Stomach smooth muscle (tissue), 2 donors: ENCODE measurements around the gene TROAP.
"Not testable (repeated sequence)": the region's sequence is repeated elsewhere in the genome, so short reads cannot be mapped to it uniquely, and the experiment has no call there.

Experiments used
- H3K27ac ChIP-seq: one replicate; pipeline ENCODE4 v1.7.0; 2013; ENCODE audit warnings: mild to moderate bottlenecking, low read length, inconsistent platforms
- H3K27me3 ChIP-seq, 2 donors: one replicate each; pipeline ENCODE4 v1.7.0; 2013; ENCODE audit warnings: low read length in 2 of 2; ENCODE audit not compliant: insufficient read depth in 2 of 2, control insufficient read depth in 1 of 2
- H3K36me3 ChIP-seq, 2 donors: one replicate each; pipeline ENCODE4 v1.7.0; 2013; ENCODE audit warnings: low read length in 2 of 2; ENCODE audit not compliant: control insufficient read depth in 2 of 2, insufficient read depth in 2 of 2
- H3K4me1 ChIP-seq: one replicate; pipeline ENCODE4 v1.7.0; 2013; ENCODE audit warnings: low read length; ENCODE audit not compliant: control insufficient read depth, insufficient read depth
- H3K4me3 ChIP-seq, 2 donors: one replicate each; pipeline ENCODE4 v1.7.0; 2013; ENCODE audit warnings: low read length in 2 of 2
- H3K9ac ChIP-seq, 2 donors: one replicate each; pipeline ENCODE4 v1.7.0; 2013; ENCODE audit warnings: low read length in 2 of 2, mild to moderate bottlenecking in 1 of 2
- H3K9me3 ChIP-seq, 2 donors: one replicate each; pipeline ENCODE4 v1.7.0; 2013; ENCODE audit warnings: low read length in 2 of 2; ENCODE audit not compliant: control insufficient read depth in 2 of 2
- donor health status: healthy.
- donor health status: Pancreatic carcinoma.

The TROAP gene

GRCh38 chr12:49330631-49331379 lies 7.8 kb downstream of the TROAP start:
- Histone ChIP-seq H3K9me3 (no peaks in the 10 kb centered on the region), H3K4me1 (peaks cover 8% of the 10 kb centered on the region), H3K27ac (no peak overlapping the region), H3K9ac (no peak overlapping the region), H3K36me3 (no peaks in the 10 kb centered on the region), H3K4me3 (no peak overlapping the region), H3K27me3 (peaks cover 18 to 32% of the 10 kb centered on the region in 2 donors)

- Histone ChIP-seq H3K4me1 (peaks cover 10% of the 10 kb centered on the region), H3K4me3 (no peak overlapping the region), H3K27me3 (peaks cover 23 to 40% of the 10 kb centered on the region in 2 donors), H3K27ac (no peak overlapping the region), H3K9ac (no peak overlapping the region), H3K9me3 (no peaks in the 10 kb centered on the region), H3K36me3 (no peaks in the 10 kb centered on the region)
Observed at GRCh38 chr12:49331380-49332222, 8.5 kb downstream of the TROAP start.

GRCh38 chr12:49332441-49332861 lies 9.4 kb downstream of the TROAP start:
- Histone ChIP-seq H3K27ac (no peak overlapping the region), H3K9ac (no peak overlapping the region), H3K27me3 (peaks cover 29 to 49% of the 10 kb centered on the region in 2 donors), H3K4me3 (no peak overlapping the region), H3K4me1 (peaks cover 18% of the 10 kb centered on the region), H3K9me3 (no peaks in the 10 kb centered on the region), H3K36me3 (no peaks in the 10 kb centered on the region)

DNA sequence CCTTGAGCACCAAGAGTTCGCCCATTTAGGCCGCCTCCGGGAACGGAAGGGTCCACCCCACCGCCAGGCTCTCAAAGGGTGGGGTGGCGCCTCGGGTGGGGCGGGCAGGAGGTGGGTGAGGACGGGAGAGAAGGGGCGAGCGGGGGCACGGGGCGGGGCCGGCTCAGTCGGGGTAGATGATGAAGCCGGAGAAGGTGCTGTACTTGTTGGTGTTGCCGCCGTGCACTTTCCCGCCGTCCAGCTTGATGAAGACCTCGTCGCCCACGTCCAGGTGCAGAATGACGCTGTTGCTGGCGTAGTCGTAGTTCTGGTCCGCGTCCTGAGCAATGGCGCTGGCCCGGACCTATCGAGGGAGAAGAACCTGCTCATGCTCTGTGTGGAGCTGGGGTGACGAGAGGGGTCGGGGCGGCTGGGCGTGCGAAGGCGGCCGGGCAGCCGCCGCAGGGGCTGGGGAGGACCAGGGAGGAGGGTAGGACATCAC lies 9.9 kb downstream of the TROAP start:
- H3K9me3 ChIP-seq = no peaks in the 10 kb centered on the region
- H3K36me3 ChIP-seq = no peaks in the 10 kb centered on the region
- H3K27me3 ChIP-seq = peaks cover 33 to 52% of the 10 kb centered on the region in 2 donors
- peaks cover 18% of the 10 kb centered on the region for H3K4me1 ChIP-seq
- no peak overlapping the region for H3K27ac ChIP-seq
- H3K9ac ChIP-seq = no peak overlapping the region
- no peak overlapping the region for H3K4me3 ChIP-seq

- peaks cover 35 to 58% of the 10 kb centered on the region in 2 donors for H3K27me3 ChIP-seq
Observed at GRCh38 chr12:49333778-49334177, 10.7 kb downstream of the TROAP start.

GRCh38 chr12:49334226-49334625 lies 11.2 kb downstream of the TROAP start:
- no peak overlapping the region for H3K9ac ChIP-seq
- H3K27ac ChIP-seq = no peak overlapping the region
- H3K27me3 ChIP-seq = peaks cover 35 to 62% of the 10 kb centered on the region in 2 donors
- H3K4me1 ChIP-seq = peaks cover 18% of the 10 kb centered on the region
- H3K36me3 ChIP-seq = no peaks in the 10 kb centered on the region
- no peaks in the 10 kb centered on the region for H3K9me3 ChIP-seq
- no peak overlapping the region for H3K4me3 ChIP-seq

More at GRCh38 chr12:49333778-49334177, 10.7 kb downstream of the TROAP start:
- H3K27ac ChIP-seq, H3K36me3 ChIP-seq, H3K9ac ChIP-seq, H3K9me3 ChIP-seq, H3K4me3 ChIP-seq: not testable (repeated sequence)
- H3K4me1 ChIP-seq = peaks cover 18% of the 10 kb centered on the region

DNA sequence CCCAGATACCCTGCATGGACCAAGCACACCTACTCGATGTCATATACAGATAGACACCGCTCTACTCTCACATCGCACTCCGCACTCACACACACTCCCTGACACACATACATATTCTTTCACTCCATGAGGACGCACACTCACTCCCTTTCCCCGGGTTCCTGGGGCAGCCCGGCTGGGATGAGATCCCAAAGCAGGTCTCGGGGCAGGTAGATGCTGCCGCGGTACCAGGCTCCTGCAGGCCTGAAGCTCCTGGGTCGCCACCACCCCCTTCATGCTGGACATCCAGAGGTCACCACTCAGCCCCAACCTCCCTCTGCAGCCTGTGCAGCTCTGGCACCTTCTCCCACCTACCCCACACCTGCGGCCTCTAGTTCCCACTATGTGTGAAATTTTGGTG lies 11.6 kb downstream of the TROAP start:
- no peak overlapping the region for H3K4me3 ChIP-seq
- H3K27ac ChIP-seq = no peak overlapping the region
- H3K9ac ChIP-seq = no peak overlapping the region
- H3K36me3 ChIP-seq = no peaks in the 10 kb centered on the region
- no peaks in the 10 kb centered on the region for H3K9me3 ChIP-seq
- H3K27me3 ChIP-seq = peaks cover 35 to 65% of the 10 kb centered on the region in 2 donors
- H3K4me1 ChIP-seq = peaks cover 18% of the 10 kb centered on the region

DNA sequence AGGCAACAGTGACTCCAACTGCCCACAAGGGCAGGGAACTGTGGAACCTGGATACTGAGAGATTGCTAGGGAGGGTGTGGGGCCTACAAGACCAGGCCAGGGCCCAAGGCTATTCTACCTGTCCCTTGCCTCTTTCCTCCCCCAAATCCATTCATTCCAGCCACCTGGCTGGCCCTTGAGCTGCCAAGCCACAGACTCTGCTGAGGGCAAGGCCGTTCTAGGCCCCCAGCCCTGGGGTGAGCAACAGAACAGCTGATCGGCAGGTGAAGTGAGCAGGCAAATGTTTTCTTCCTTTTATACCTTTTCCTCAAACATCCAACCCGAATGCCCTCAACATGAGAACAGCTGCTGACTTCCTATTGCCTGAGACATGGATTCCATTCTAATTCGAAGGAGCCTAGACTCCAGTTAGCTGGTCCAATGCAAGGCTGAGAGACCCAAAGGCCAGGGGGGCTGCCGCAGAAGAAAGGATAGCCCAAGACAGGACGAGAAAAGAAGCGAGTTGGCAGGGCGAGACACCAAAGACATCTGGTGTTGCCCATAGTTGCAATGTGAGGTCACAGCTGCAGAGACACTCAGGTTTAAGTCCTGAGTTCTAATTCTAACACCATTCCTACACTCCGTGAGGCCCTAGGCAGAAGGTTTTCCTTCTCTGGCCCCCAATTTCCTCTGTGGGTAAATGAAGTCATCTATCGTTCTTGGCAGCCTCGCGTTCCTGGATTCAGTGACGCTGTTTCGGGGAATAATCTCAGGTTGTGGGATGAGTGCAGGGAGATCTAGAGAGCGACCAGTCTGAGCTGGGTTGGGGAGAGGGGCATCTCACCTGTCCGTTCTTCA lies 12.3 kb downstream of the TROAP start:
- H3K27ac ChIP-seq = no peak overlapping the region
- H3K27me3 ChIP-seq = peaks cover 37 to 69% of the 10 kb centered on the region in 2 donors
- H3K4me3 ChIP-seq = no peak overlapping the region
- peaks cover 18% of the 10 kb centered on the region for H3K4me1 ChIP-seq
- no peak overlapping the region for H3K9ac ChIP-seq
- no peaks in the 10 kb centered on the region for H3K9me3 ChIP-seq
- no peaks in the 10 kb centered on the region for H3K36me3 ChIP-seq

- Histone ChIP-seq H3K9ac (no peak overlapping the region), H3K9me3 (no peaks in the 10 kb centered on the region), H3K4me1 (peaks cover 18% of the 10 kb centered on the region), H3K4me3 (no peak overlapping the region), H3K36me3 (no peaks in the 10 kb centered on the region), H3K27me3 (peaks cover 37 to 69% of the 10 kb centered on the region in 2 donors), H3K27ac (no peak overlapping the region)
Observed at GRCh38 chr12:49335955-49336644, 13.0 kb downstream of the TROAP start.
